ENCODE results near the gene PSRC1.

The PSRC1 gene

DNA sequence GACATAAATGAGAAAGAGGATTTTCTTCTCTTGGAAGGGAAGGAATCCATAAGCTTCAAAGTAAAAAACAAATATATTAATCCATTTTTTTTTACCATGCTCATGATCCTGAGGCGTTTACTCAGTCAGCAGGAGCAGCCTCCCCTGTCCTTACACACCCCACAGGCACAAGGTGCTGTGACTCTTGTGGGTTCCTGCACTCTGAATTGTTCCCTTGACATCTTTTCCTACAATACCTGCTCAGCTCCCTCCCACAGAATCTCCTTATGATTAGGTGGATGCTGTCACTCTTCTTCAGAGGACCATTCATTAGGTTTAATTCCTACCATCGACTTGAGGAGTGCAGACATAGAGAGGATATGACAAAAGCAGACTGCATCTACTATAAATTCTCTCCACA is 10.1 kb upstream of the PSRC1 start:
- TF ChIP-seq, protein P1, sequence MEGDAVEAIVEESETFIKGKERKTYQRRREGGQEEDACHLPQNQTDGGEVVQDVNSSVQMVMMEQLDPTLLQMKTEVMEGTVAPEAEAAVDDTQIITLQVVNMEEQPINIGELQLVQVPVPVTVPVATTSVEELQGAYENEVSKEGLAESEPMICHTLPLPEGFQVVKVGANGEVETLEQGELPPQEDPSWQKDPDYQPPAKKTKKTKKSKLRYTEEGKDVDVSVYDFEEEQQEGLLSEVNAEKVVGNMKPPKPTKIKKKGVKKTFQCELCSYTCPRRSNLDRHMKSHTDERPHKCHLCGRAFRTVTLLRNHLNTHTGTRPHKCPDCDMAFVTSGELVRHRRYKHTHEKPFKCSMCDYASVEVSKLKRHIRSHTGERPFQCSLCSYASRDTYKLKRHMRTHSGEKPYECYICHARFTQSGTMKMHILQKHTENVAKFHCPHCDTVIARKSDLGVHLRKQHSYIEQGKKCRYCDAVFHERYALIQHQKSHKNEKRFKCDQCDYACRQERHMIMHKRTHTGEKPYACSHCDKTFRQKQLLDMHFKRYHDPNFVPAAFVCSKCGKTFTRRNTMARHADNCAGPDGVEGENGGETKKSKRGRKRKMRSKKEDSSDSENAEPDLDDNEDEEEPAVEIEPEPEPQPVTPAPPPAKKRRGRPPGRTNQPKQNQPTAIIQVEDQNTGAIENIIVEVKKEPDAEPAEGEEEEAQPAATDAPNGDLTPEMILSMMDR (IDR thresholded peaks at IDR 0.05; ENCODE audit: insufficient read depth, low read length, poor library complexity, severe bottlenecking), result no peak
- no peak for TF ChIP-seq EZH2phosphoT487 (conservative IDR thresholded peaks at IDR 0.05; ENCODE audit: low read length)
- H3K27ac ChIP-seq (ENCODE audit: low read depth, low read length), result no peak overlapping the region
- H3K4me2 ChIP-seq (ENCODE audit: low read depth, low read length, poor library complexity, severe bottlenecking), result no peak overlapping the region
- no peaks in the 10 kb centered on the region for H3K27me3 ChIP-seq (ENCODE audit: low read length)
- H3F3A ChIP-seq (ENCODE audit: insufficient read depth), result no peaks in the 10 kb centered on the region
- H3K9me3 ChIP-seq (ENCODE audit: insufficient read depth, low read length), result no peaks in the 10 kb centered on the region
- H3K36me3 ChIP-seq (ENCODE audit: low read length), result no peaks in the 10 kb centered on the region
- no peaks in the 10 kb centered on the region for H4K20me1 ChIP-seq (ENCODE audit: low read depth, low read length)
- H3K9me2 ChIP-seq (replicated peaks; ENCODE audit: insufficient read depth, low read length), result no peaks in the 10 kb centered on the region
- no peak overlapping the region for H2AFZ ChIP-seq (ENCODE audit: low read depth, low read length, severe bottlenecking)
- no peak overlapping the region for H3K9ac ChIP-seq (ENCODE audit: low read length)
- H3K79me2 ChIP-seq (ENCODE audit: insufficient read depth, low read length), result no peaks in the 10 kb centered on the region
- H3K4me3 ChIP-seq (ENCODE audit: insufficient read depth, low read length, poor library complexity, severe bottlenecking), result no peak overlapping the region

DNA sequence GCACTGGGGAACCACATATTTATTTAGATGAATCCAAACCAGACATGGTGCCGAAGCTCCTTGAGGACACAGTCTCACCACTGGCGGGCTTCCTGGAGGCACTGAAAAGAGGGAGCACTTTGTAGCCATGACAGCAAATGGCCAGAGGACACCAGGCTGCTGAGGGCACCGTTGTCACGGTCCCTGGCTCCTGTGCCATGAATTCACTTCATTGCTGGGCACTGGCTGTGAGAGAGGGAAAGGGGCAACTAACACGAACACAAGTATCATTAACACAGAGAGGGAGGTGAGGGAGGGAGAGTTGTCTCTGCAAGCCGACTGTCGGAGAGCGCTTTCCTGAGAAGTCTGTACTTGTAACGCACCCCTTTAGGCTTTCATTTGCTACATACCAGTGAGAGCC is 9.4 kb upstream of the PSRC1 start:
- Histone ChIP-seq H3K79me2 (ENCODE audit: insufficient read depth, low read length) (no peaks in the 10 kb centered on the region), H2AFZ (ENCODE audit: low read depth, low read length, severe bottlenecking) (no peak overlapping the region), H3K9me2 (replicated peaks; ENCODE audit: insufficient read depth, low read length) (no peaks in the 10 kb centered on the region), H3K27ac (ENCODE audit: low read depth, low read length) (no peak overlapping the region), H3K9me3 (ENCODE audit: insufficient read depth, low read length) (no peaks in the 10 kb centered on the region), H3K36me3 (ENCODE audit: low read length) (no peaks in the 10 kb centered on the region), H3K9ac (ENCODE audit: low read length) (no peak overlapping the region), H3K4me2 (ENCODE audit: low read depth, low read length, poor library complexity, severe bottlenecking) (no peak overlapping the region), H3K27me3 (ENCODE audit: low read length) (no peaks in the 10 kb centered on the region), H3K4me3 (ENCODE audit: insufficient read depth, low read length, poor library complexity, severe bottlenecking) (no peak overlapping the region), H3F3A (ENCODE audit: insufficient read depth) (no peaks in the 10 kb centered on the region), H4K20me1 (ENCODE audit: low read depth, low read length) (no peaks in the 10 kb centered on the region)
- TF ChIP-seq EZH2phosphoT487 (conservative IDR thresholded peaks at IDR 0.05; ENCODE audit: low read length), result no peak
- TF ChIP-seq, protein P1 (IDR thresholded peaks at IDR 0.05; ENCODE audit: insufficient read depth, low read length, poor library complexity, severe bottlenecking), result no peak

DNA sequence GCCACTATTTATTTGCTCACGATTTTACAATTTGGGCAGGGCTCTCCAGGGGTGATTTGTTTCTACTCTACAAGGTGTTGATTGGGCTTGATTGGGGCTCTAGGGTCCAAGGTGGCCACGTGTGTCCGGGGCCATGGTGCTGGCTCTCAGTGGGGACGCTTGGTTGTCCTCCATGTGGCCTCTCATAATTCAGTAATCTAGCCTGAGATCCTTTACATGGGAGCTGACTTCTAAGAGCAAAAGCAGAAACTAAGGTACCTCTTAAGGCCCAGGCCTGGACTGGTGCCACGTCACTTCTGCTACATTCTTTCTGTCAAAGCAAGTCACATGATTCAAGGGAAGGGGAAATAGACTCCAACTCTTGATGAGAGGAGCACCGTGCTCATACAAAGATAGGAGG is 8.1 kb upstream of the PSRC1 start:
- Histone ChIP-seq H3K27ac (ENCODE audit: low read depth, low read length) (no peak overlapping the region), H3F3A (ENCODE audit: insufficient read depth) (no peaks in the 10 kb centered on the region), H3K9me3 (ENCODE audit: insufficient read depth, low read length) (no peaks in the 10 kb centered on the region), H3K9me2 (replicated peaks; ENCODE audit: insufficient read depth, low read length) (no peaks in the 10 kb centered on the region), H4K20me1 (ENCODE audit: low read depth, low read length) (no peaks in the 10 kb centered on the region), H3K4me2 (ENCODE audit: low read depth, low read length, poor library complexity, severe bottlenecking) (no peak overlapping the region), H3K4me3 (ENCODE audit: insufficient read depth, low read length, poor library complexity, severe bottlenecking) (no peak overlapping the region), H3K79me2 (ENCODE audit: insufficient read depth, low read length) (no peaks in the 10 kb centered on the region), H3K9ac (ENCODE audit: low read length) (no peak overlapping the region), H3K36me3 (ENCODE audit: low read length) (no peaks in the 10 kb centered on the region), H3K27me3 (ENCODE audit: low read length) (no peaks in the 10 kb centered on the region), H2AFZ (ENCODE audit: low read depth, low read length, severe bottlenecking) (no peak overlapping the region)
- TF ChIP-seq, protein P1 (IDR thresholded peaks at IDR 0.05; ENCODE audit: insufficient read depth, low read length, poor library complexity, severe bottlenecking), result no peak
- TF ChIP-seq EZH2phosphoT487 (conservative IDR thresholded peaks at IDR 0.05; ENCODE audit: low read length), result no peak
